GDM1 (cell line): ENCODE data around the gene ICE1.
A peak's percentile ranks its signal among the peaks of the same experiment; 100 is the strongest.
"Not testable (repeated sequence)": the region's sequence is repeated elsewhere in the genome, so short reads cannot be mapped to it uniquely, and the experiment has no call there.

Experiments used
- DNase-seq: peaks from one replicate; lab custom pipeline; 2025; lab: John Stamatoyannopoulos, UW

Gene ICE1

GRCh38 chr5:5404381-5404780, 18.1 kb upstream of the ICE1 start:
- DNase-seq = no peak

- DNase-seq = no peak
These were observed 17.0 kb upstream of the ICE1 start for GRCh38 chr5:5405441-5405840.

- no peak for DNase-seq
These were observed 14.6 kb upstream of the ICE1 start for GRCh38 chr5:5407924-5408323.

GRCh38 chr5:5409151-5409810, 13.2 kb upstream of the ICE1 start:
- no peak for DNase-seq

- DNase-seq = not testable (repeated sequence)
These were observed 8.6 kb upstream of the ICE1 start for GRCh38 chr5:5413856-5414255.

- no peak for DNase-seq
These were observed 7.5 kb upstream of the ICE1 start for GRCh38 chr5:5414999-5415398.

- no peak for DNase-seq
These were observed 5.7 kb upstream of the ICE1 start for GRCh38 chr5:5416733-5417132.

GRCh38 chr5:5418006-5418405, 4.5 kb upstream of the ICE1 start:
- DNase-seq = no peak

- no peak for DNase-seq
These were observed 3.7 kb upstream of the ICE1 start for GRCh38 chr5:5418764-5419163.

GRCh38 chr5:5419291-5420210, 2.9 kb upstream of the ICE1 start:
- no peak for DNase-seq

GRCh38 chr5:5420251-5420650, 2.2 kb upstream of the ICE1 start:
- no peak for DNase-seq

GRCh38 chr5:5421149-5421960, 1.1 kb upstream of the ICE1 start:
- no peak for DNase-seq

GRCh38 chr5:5422819-5423515, 490 bp downstream of the ICE1 start:
- no peak for DNase-seq

- peak; percentile 0 for DNase-seq
These were observed 1.1 kb downstream of the ICE1 start for GRCh38 chr5:5423586-5423985.

GRCh38 chr5:5424736-5425135, 2.3 kb downstream of the ICE1 start:
- no peak for DNase-seq

GRCh38 chr5:5430136-5430535, 7.7 kb downstream of the ICE1 start:
- DNase-seq = no peak

- DNase-seq = no peak
These were observed 9.7 kb downstream of the ICE1 start for GRCh38 chr5:5432020-5432707.

GRCh38 chr5:5436203-5436760, 13.8 kb downstream of the ICE1 start:
- no peak for DNase-seq

- DNase-seq = no peak
These were observed 15.0 kb downstream of the ICE1 start for GRCh38 chr5:5437227-5438172.

- DNase-seq = no peak
These were observed 29.4 kb downstream of the ICE1 start for GRCh38 chr5:5451863-5452262.
